Measurements from ENCODE around the gene PELI2. TPM values are rescaled to one million over a fixed set of nuclear protein-coding genes. Genes with fewer than 3 reads are reported as not detected.

Gene PELI2
- total RNA-seq, 1 donor from 2014 or later = 17.1 TPM

- Histone ChIP-seq H3K27me3 (no peaks in the 10 kb centered on the region), H3K4me3 (no peak overlapping the region), H3K9me3 (no peaks in the 10 kb centered on the region), H3K27ac (no peak overlapping the region), H3K4me1 (no peaks in the 10 kb centered on the region), H3K36me3 (peaks cover 7 to 10% of the 10 kb centered on the region in 2 donors)
- no peak for DNase-seq (ENCODE audit: low spot score in 2 of 2)
- TF ChIP-seq, protein P1, sequence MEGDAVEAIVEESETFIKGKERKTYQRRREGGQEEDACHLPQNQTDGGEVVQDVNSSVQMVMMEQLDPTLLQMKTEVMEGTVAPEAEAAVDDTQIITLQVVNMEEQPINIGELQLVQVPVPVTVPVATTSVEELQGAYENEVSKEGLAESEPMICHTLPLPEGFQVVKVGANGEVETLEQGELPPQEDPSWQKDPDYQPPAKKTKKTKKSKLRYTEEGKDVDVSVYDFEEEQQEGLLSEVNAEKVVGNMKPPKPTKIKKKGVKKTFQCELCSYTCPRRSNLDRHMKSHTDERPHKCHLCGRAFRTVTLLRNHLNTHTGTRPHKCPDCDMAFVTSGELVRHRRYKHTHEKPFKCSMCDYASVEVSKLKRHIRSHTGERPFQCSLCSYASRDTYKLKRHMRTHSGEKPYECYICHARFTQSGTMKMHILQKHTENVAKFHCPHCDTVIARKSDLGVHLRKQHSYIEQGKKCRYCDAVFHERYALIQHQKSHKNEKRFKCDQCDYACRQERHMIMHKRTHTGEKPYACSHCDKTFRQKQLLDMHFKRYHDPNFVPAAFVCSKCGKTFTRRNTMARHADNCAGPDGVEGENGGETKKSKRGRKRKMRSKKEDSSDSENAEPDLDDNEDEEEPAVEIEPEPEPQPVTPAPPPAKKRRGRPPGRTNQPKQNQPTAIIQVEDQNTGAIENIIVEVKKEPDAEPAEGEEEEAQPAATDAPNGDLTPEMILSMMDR (IDR thresholded peaks at IDR 0.05) = no peak
- intact Hi-C loops (cut with DNase I) = no loop called here
These were observed 179.2 kb downstream of the PELI2 start for GRCh38 chr14:56297449-56297848.

GRCh38 chr14:56299306-56299984 lies 181.2 kb downstream of the PELI2 start:
- H3K27me3 ChIP-seq = no peaks in the 10 kb centered on the region
- no peak for DNase-seq (ENCODE audit: low spot score in 2 of 2)
- peaks cover 7 to 10% of the 10 kb centered on the region in 2 donors for H3K36me3 ChIP-seq
- H3K9me3 ChIP-seq = no peaks in the 10 kb centered on the region
- no peaks in the 10 kb centered on the region for H3K4me1 ChIP-seq
- TF ChIP-seq, protein P1 (IDR thresholded peaks at IDR 0.05) = no peak
- H3K4me3 ChIP-seq = no peak overlapping the region
- intact Hi-C loops (cut with DNase I) = no loop called here
- H3K27ac ChIP-seq = peak overlapping the region in 1 of 2 donors; percentile 2

DNA sequence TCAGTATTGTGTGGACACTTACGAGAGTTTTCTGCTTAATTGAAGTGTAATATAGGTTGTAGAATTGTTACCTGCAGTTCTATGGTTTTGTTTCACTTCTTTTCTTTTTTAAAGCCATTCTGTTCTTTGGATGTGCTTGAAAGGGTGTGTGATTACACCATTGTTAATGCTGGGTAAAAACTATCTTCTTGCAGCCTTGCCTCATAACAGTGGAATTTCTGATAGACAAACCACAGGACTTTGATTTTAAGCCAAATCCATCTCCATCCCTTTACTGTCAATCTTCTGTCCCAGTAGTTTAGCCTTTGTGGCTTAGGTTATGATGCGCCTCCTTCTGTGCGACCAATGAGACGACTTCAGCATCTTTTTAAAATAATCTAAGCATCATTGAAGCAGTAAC lies 182.3 kb downstream of the PELI2 start:
- intact Hi-C loops (cut with DNase I) = no loop called here
- no peak for DNase-seq (ENCODE audit: low spot score in 2 of 2)
- H3K27me3 ChIP-seq = no peaks in the 10 kb centered on the region
- no peaks in the 10 kb centered on the region for H3K4me1 ChIP-seq
- no peak overlapping the region for H3K27ac ChIP-seq
- no peak overlapping the region for H3K4me3 ChIP-seq
- H3K36me3 ChIP-seq = peaks cover 7 to 10% of the 10 kb centered on the region in 2 donors
- H3K9me3 ChIP-seq = peaks cover 0 to 5% of the 10 kb centered on the region in 2 donors
- TF ChIP-seq, protein P1 (IDR thresholded peaks at IDR 0.05) = no peak

DNA sequence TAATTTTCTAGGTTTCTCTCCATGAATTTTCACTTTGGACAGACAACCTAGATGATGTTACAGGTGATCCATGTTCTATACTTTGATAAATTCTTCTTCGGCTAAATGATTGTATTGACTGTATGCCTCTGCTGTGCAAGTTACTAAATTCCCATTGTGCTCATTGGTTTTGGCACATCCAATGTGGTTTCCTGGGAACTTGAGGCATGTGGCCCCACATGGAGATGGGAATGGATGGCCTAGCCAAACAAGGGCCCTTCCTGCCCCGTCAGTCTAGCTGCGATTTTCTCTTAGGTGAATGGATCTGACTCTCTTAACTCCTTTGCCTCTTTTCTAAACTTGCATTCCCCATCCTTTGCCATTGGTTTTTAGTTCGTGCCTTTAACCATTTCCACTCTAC lies 186.2 kb downstream of the PELI2 start:
- Histone ChIP-seq H3K36me3 (peaks cover 0 to 4% of the 10 kb centered on the region in 2 donors), H3K27ac (no peak overlapping the region), H3K9me3 (peaks cover 0 to 5% of the 10 kb centered on the region in 2 donors), H3K4me3 (no peak overlapping the region), H3K4me1 (no peaks in the 10 kb centered on the region), H3K27me3 (no peaks in the 10 kb centered on the region)
- DNase-seq (ENCODE audit: low spot score in 2 of 2) = no peak
- TF ChIP-seq, protein P1 (IDR thresholded peaks at IDR 0.05) = no peak
- intact Hi-C loops (cut with DNase I) = no loop called here

GRCh38 chr14:56309198-56309597 lies 191.0 kb downstream of the PELI2 start:
- intact Hi-C loops (cut with DNase I) = no loop called here
- TF ChIP-seq, protein P1 (IDR thresholded peaks at IDR 0.05) = no peak
- peak overlapping the region; percentile 21 to 34 for H3K27ac ChIP-seq

More at GRCh38 chr14:56309198-56309597, 191.0 kb downstream of the PELI2 start:
- Histone ChIP-seq H3K4me1 (peaks cover 0 to 15% of the 10 kb centered on the region in 2 donors), H3K9me3 (peaks cover 0 to 5% of the 10 kb centered on the region in 2 donors), H3K36me3 (no peaks in the 10 kb centered on the region), H3K27me3 (no peaks in the 10 kb centered on the region), H3K4me3 (no peak overlapping the region)
- DNase-seq (ENCODE audit: low spot score in 2 of 2) = no peak

Data from ascending aorta (tissue), 2 donors.